K562 (cell line): Measurements from ENCODE around the gene FITM2. TPM values are rescaled to one million over a fixed set of nuclear protein-coding genes. Genes with fewer than 3 reads are reported as not detected.

ENCODE experiments used
- ATAC-seq: fragments of 200-7000 bp; cut with Tn5 transposase; 3 replicates; pipeline ENCODE4 v1.9.1; 2020; ENCODE audit warnings: moderate library complexity
- BruUV-seq: library from RNA; stranded (reverse); fragments of 400-500 nt; replicated peaks from 2 replicates; lab custom pipeline; 2021; lab: Mats Ljungman, UMichigan
- CTCF ChIA-PET: fragments of 300-600 bp; formaldehyde crosslinking; extraction: SDS; loops from one replicate; lab custom pipeline; 2021; ENCODE audit warnings: low intra/inter-chr PET ratio; lab: Yijun Ruan, JAX
- POLR2A ChIA-PET: fragments of 300-600, 350-650 bp; sonication (Branson Sonifier 250); formaldehyde crosslinking; extraction: SDS; loops from one replicate; lab custom pipeline; 2021; ENCODE audit warnings: antibody characterized with exemption, inconsistent platforms; lab: Yijun Ruan, JAX
- DNase-seq, 4 experiments: peaks; one replicate each; pipeline versions ENCODE4 v3.0.0 to v3.0.0-alpha.2; 2011 to 2018; ENCODE audit warnings: low spot score in 3 of 4, mixed read lengths in 3 of 4; ENCODE audit errors: extremely low read depth in 1 of 4
- FAIRE-seq: peaks from 2 replicates; lab custom pipeline; 2011; peaks lifted over from hg19 to GRCh38; lab: Jason Lieb, UNC
- H2AFZ ChIP-seq: 2 replicates; pipeline ENCODE4 v1.6.0; 2011; ENCODE audit warnings: low read depth, low read length, control low read depth, inconsistent platforms
- H3K27ac ChIP-seq: fragments of 200-600 bp; 3 replicates; pipeline ENCODE4 v1.8.0; 2011; ENCODE audit warnings: low read depth, mild to moderate bottlenecking, control low read depth, inconsistent platforms, low read length, moderate library complexity, mixed read lengths; ENCODE audit errors: extremely low read depth
- H3K27me3 ChIP-seq, 2 experiments: fragments of 300-600 bp in 1 of 2; 2 replicates in 1 of 2; 3 replicates in 1 of 2; pipeline versions ENCODE4 v1.6.0 to v1.8.0; 2011; ENCODE audit warnings: inconsistent platforms in 2 of 2, low read length in 2 of 2, mild to moderate bottlenecking in 1 of 2, mixed read lengths in 1 of 2, moderate library complexity in 1 of 2; ENCODE audit not compliant: control insufficient read depth in 2 of 2, insufficient read depth in 2 of 2
- H3K36me3 ChIP-seq: fragments of 300-600 bp; 3 replicates; pipeline ENCODE4 v1.8.0; 2011; ENCODE audit warnings: mild to moderate bottlenecking, low read length, inconsistent platforms; ENCODE audit not compliant: control insufficient read depth, insufficient read depth
- H3K4me1 ChIP-seq, 2 experiments: fragments of 200-600 bp in 1 of 2; replicated peaks in 1 of 2; 2 replicates in 1 of 2; 3 replicates in 1 of 2; pipeline versions ENCODE4 v1.5.1 to v1.8.0; 2011; ENCODE audit warnings: inconsistent platforms in 2 of 2, low read length in 2 of 2, mild to moderate bottlenecking in 1 of 2, mixed read lengths in 1 of 2, moderate library complexity in 1 of 2; ENCODE audit not compliant: control insufficient read depth in 2 of 2, insufficient read depth in 2 of 2
- H3K4me2 ChIP-seq: 2 replicates; pipeline ENCODE4 v1.6.1; 2011; ENCODE audit warnings: low read length, control low read depth, inconsistent platforms, mixed read lengths; ENCODE audit not compliant: insufficient read depth
- H3K4me3 ChIP-seq: fragments of 200-600 bp; sonication (generic), shearing (Covaris generic); 2 replicates; pipeline ENCODE4 v1.5.1; 2016; ENCODE audit warnings: control low read depth, inconsistent platforms
- H3K79me2 ChIP-seq: fragments of 200-600 bp; 3 replicates; pipeline ENCODE4 v1.8.0; 2011; ENCODE audit warnings: low read length, inconsistent platforms; ENCODE audit not compliant: control insufficient read depth, insufficient read depth
- H3K9ac ChIP-seq, 2 experiments: 2 replicates each; pipeline versions ENCODE4 v1.6.0 to v1.6.1; 2011; ENCODE audit warnings: low read depth in 2 of 2, low read length in 2 of 2, control low read depth in 1 of 2, inconsistent platforms in 1 of 2, mild to moderate bottlenecking in 1 of 2, mixed read lengths in 1 of 2; ENCODE audit not compliant: insufficient read depth in 1 of 2
- H3K9me1 ChIP-seq: one replicate; pipeline ENCODE4 v1.6.0; 2011; ENCODE audit warnings: inconsistent platforms, mild to moderate bottlenecking, low read length, moderate library complexity; ENCODE audit not compliant: control insufficient read depth, insufficient read depth
- H3K9me3 ChIP-seq: replicated peaks from 2 replicates; pipeline ENCODE4 v1.5.1; 2011; ENCODE audit warnings: low read depth, low read length, inconsistent platforms; ENCODE audit not compliant: control insufficient read depth, insufficient read depth
- H4K20me1 ChIP-seq: replicated peaks from 2 replicates; pipeline ENCODE4 v1.6.1; 2011; ENCODE audit warnings: low read length, inconsistent platforms, mixed read lengths; ENCODE audit not compliant: control insufficient read depth, insufficient read depth
- DPF2 ChIP-seq: fragments of 450-650 bp; IDR thresholded peaks from 2 replicates; pipeline ENCODE4 v1.6.1; 2016
- E2F4 ChIP-seq: sonication (generic); formaldehyde crosslinking; IDR thresholded peaks from 2 replicates; pipeline ENCODE4 v1.8.0; 2022; ENCODE audit warnings: mild to moderate bottlenecking, low read depth, missing genetic modification reagents
- ETV6 ChIP-seq, 3 experiments: fragments of 150-350 bp in 1 of 3; sonication (generic) in 1 of 3; formaldehyde crosslinking in 1 of 3; IDR thresholded peaks; 2 replicates each; pipeline versions ENCODE4 v1.6.1 to v1.8.0; 2014 to 2022; ENCODE audit warnings: borderline replicate concordance in 2 of 3, low read depth in 2 of 3, antibody characterized with exemption in 1 of 3, low read length in 1 of 3, mild to moderate bottlenecking in 1 of 3, missing genetic modification reagents in 1 of 3
- MLLT1 ChIP-seq, 2 experiments: fragments of 450-650 bp; IDR thresholded peaks; 2 replicates each; pipeline ENCODE4 v1.6.1; 2016
- NFATC3 ChIP-seq: fragments of 450-650 bp; IDR thresholded peaks from 2 replicates; pipeline ENCODE4 v1.6.1; 2017; ENCODE audit warnings: mild to moderate bottlenecking
- NFE2 ChIP-seq: IDR thresholded peaks from 2 replicates; pipeline ENCODE4 v1.6.1; 2014; ENCODE audit warnings: antibody characterized with exemption, low read depth
- TCF7 ChIP-seq: sonication (generic); IDR thresholded peaks from 2 replicates; pipeline ENCODE4 v1.6.1; 2016; ENCODE audit warnings: antibody characterized with exemption, borderline replicate concordance
- THRB ChIP-seq: fragments of 450-650 bp; formaldehyde crosslinking; conservative IDR thresholded peaks from 2 replicates; pipeline ENCODE4 v1.4.0; 2022; ENCODE audit warnings: mild to moderate bottlenecking, missing genetic modification characterization
- ZNF316 ChIP-seq: fragments of 450-650 bp; IDR thresholded peaks from 2 replicates; pipeline ENCODE4 v1.6.1; 2016
- ZNF609 ChIP-seq: sonication (generic); formaldehyde crosslinking; IDR thresholded peaks from 2 replicates; pipeline ENCODE4 v1.8.1; 2023; ENCODE audit warnings: missing genetic modification reagents, mild to moderate bottlenecking, borderline replicate concordance
- WGBS: fragments of 100-300 bp; shearing (Covaris generic); methylation state at CpG from one replicate; pipeline ENCODE4 v1.1.6; 2016; ENCODE audit warnings: low coverage, mixed read lengths; ENCODE audit not compliant: insufficient coverage; ENCODE audit errors: missing lambda C conversion rate; 5-methylcytosine and 5-hydroxymethylcytosine counted together
- in situ Hi-C: fragments of 300-500 bp; cut with MboI; formaldehyde crosslinking; loops from 4 replicates; pipeline ENCODE4 v1.15.0; 2018; ENCODE audit warnings: inconsistent platforms, mixed read lengths
- intact Hi-C: fragments of 100-400 bp; cut with micrococcal nuclease; formaldehyde crosslinking; loops from 2 replicates; pipeline ENCODE4 v1.14.2; 2022
- polyA plus RNA-seq, 8 experiments: library from polyadenylated mRNA; depleted of rRNA in 4 of 8; stranded (reverse) in 5 of 8; unstranded in 3 of 8; fragments of >200 nt; fragmentation: Nextera tagmentation in 2 of 8; fragmentation: Illumina TruSeq in 1 of 8; extraction: Ambion mirVana in 2 of 8; extraction: Trizol in 1 of 8; gene quantifications; 2 replicates each; pipeline versions ENCODE4 v1.2.1 to v1.2.3, GENCODE V29; 2011 to 2014; ENCODE audit warnings: inconsistent platforms in 1 of 8, missing spikeins in 1 of 8
- total RNA-seq, 7 experiments: library from RNA; depleted of rRNA in 6 of 7; stranded (reverse); fragments of >200 nt in 6 of 7; fragmentation: Illumina TruSeq in 2 of 7; extraction: Trizol in 2 of 7; gene quantifications; 2 replicates each; pipeline versions ENCODE4 v1.2.1 to v1.2.3, GENCODE V29; 2011 to 2021; ENCODE audit warnings: low replicate concordance in 1 of 7

FITM2 gene
- total and polyA plus RNA-seq, 9 of the 15 experiments (the other 6 are each of a cell fraction or from before 2014, with no cell fraction given) = 0.64 to 2.8 (median 1.8) TPM

- TF ChIP-seq ETV6 (IDR thresholded peaks at IDR 0.05; ENCODE audit: borderline replicate concordance in 1 of 2, low read depth in 2 of 2, low read length in 1 of 2) = no peak
- no peak for TF ChIP-seq ETV6 (CRISPR knock-in tag; IDR thresholded peaks at IDR 0.05; ENCODE audit: borderline replicate concordance)
- no peak for TF ChIP-seq NFATC3
- no peak for TF ChIP-seq ZNF609 (CRISPR knock-in tag)
Measured at GRCh38 chr20:44279228-44279627, 31.8 kb downstream of the FITM2 start (continued).

GRCh38 chr20:44274303-44275017 lies 36.5 kb downstream of the FITM2 start:
- Histone ChIP-seq H3K4me3 (no peak overlapping the region), H3K9me1 (peaks cover 5% of the 10 kb centered on the region), H3K9ac (no peak overlapping the region), H4K20me1 (peaks cover 9% of the 10 kb centered on the region), H3K4me2 (no peak overlapping the region), H3K79me2 (no peaks in the 10 kb centered on the region), H2AFZ (no peak overlapping the region), H3K27me3 (peaks cover 40 to 70% of the 10 kb centered on the region in 2 experiments), H3K4me1 (no peaks in the 10 kb centered on the region), H3K27ac (no peak overlapping the region), H3K9me3 (no peaks in the 10 kb centered on the region), H3K36me3 (no peaks in the 10 kb centered on the region)
- in situ Hi-C loops (no loop called here), intact Hi-C loops (no loop called here)
- POLR2A ChIA-PET = no interaction called here
- ATAC-seq (no peak), FAIRE-seq (no peak), DNase-seq (no peak)
- BruUV-seq = no TSS peak
- CTCF ChIA-PET = no interaction called here
- WGBS = 2% methylated on average over 11 of the region's 11 CpGs
- TF ChIP-seq TCF7 (no peak), NFE2 (no peak), E2F4 (CRISPR knock-in tag) (no peak), THRB (CRISPR knock-in tag) (no peak), ZNF316 (no peak), MLLT1 (IDR thresholded peaks at IDR 0.05) (no peak), DPF2 (no peak)
